HEK293 (cell line): ENCODE data around the gene CIRBP.

Source experiments
- SCRT2 ChIP-seq: fragments of 450-650 bp; formaldehyde crosslinking; IDR thresholded peaks from 2 replicates; pipeline ENCODE4 v1.5.1; 2016; ENCODE audit warnings: missing biosample characterization, missing genetic modification characterization
- SETDB1 ChIP-seq: IDR thresholded peaks from one replicate; pipeline ENCODE4 v1.6.1; 2017; ENCODE audit warnings: mild to moderate bottlenecking, low read length, moderate library complexity, mixed read lengths; ENCODE audit not compliant: insufficient read length
- YY1 ChIP-seq: fragments of 450-650 bp; formaldehyde crosslinking; IDR thresholded peaks from 2 replicates; pipeline ENCODE4 v1.5.1; 2018; ENCODE audit warnings: missing biosample characterization, missing genetic modification characterization
- ZNF292 ChIP-seq: fragments of 450-650 bp; formaldehyde crosslinking; IDR thresholded peaks from 2 replicates; pipeline ENCODE4 v1.5.1; 2016; ENCODE audit warnings: low read depth, missing biosample characterization, missing genetic modification characterization, borderline replicate concordance
- ZNF423 ChIP-seq: fragments of 450-650 bp; formaldehyde crosslinking; IDR thresholded peaks from 2 replicates; pipeline ENCODE4 v1.5.1; 2016; ENCODE audit warnings: missing biosample characterization, missing genetic modification characterization
- ZNF777 ChIP-seq: fragments of 450-650 bp; formaldehyde crosslinking; IDR thresholded peaks from 2 replicates; pipeline ENCODE4 v1.5.1; 2017; ENCODE audit warnings: missing biosample characterization, missing genetic modification characterization, borderline replicate concordance
- ZNF792 ChIP-seq: fragments of 450-650 bp; formaldehyde crosslinking; IDR thresholded peaks from 2 replicates; pipeline ENCODE4 v1.5.1; 2016; ENCODE audit warnings: missing biosample characterization, missing genetic modification characterization
- ZNF843 ChIP-seq: fragments of 450-650 bp; formaldehyde crosslinking; IDR thresholded peaks from 2 replicates; pipeline ENCODE4 v1.5.1; 2016; ENCODE audit warnings: missing biosample characterization, missing genetic modification characterization
- TF ChIP-seq, protein P1 (sequence below): fragments of 450-650 bp; formaldehyde crosslinking; IDR thresholded peaks from 2 replicates; pipeline ENCODE4 v1.5.1; 2016; ENCODE audit warnings: missing biosample characterization, missing genetic modification characterization
- TF ChIP-seq, protein P2 (sequence below): fragments of 450-650 bp; formaldehyde crosslinking; IDR thresholded peaks from 2 replicates; pipeline ENCODE4 v1.5.1; 2016; ENCODE audit warnings: missing biosample characterization, missing genetic modification characterization, low read depth
- TF ChIP-seq, protein P3 (sequence below): fragments of 450-650 bp; formaldehyde crosslinking; IDR thresholded peaks from 2 replicates; pipeline ENCODE4 v1.5.1; 2016; ENCODE audit warnings: missing biosample characterization, missing genetic modification characterization
- TF ChIP-seq, protein P4 (sequence below): fragments of 450-650 bp; formaldehyde crosslinking; IDR thresholded peaks from 2 replicates; pipeline ENCODE4 v1.5.1; 2016; ENCODE audit warnings: missing biosample characterization, missing genetic modification characterization

DNA sequence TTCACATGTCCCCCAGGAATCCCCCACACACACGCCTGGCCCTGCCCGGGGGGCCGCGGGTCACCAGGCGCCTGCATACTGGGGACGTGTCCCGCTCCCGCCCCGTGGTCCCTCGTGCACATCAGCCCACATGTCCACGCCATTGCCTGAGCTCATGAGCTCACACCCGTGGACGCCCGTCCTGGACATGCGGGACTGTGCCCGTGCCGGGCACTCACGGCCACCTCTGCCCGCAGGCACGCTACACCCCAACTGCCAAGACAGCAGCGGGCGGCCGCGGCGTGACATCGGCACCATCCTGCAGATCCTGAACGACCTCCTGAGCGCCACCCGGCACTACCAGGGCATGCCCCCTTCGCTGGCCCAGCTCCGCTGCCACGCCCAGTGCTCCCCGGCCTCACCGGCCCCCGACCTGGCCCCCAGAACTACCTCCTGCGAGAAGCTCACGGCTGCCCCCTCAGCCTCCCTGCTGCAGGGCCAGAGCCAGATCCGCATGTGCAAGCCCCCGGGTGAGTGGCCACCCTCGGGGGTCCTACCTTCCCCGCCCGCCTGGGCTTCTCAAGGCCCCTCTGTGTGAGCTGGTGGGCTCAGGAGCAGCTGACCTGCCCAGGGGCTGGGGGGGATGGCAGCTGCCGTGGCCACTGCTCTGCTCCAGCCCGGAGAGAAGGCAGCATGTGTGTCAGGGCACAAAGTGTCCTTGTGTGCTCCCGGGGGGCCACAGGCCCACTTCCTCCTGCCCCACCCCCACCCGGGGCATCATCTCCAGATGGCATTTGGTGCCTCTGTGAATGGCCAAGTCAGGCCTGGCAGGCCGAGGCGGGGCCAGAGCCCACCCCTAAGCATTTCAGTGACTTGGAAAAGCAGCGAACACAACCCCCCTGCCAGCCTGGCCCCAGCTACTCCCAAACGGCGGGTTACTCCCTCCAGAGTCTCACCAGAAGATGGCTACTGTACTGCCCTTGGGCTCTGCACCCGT is 13.7 kb upstream of the CIRBP start:
- TF ChIP-seq, protein P1, sequence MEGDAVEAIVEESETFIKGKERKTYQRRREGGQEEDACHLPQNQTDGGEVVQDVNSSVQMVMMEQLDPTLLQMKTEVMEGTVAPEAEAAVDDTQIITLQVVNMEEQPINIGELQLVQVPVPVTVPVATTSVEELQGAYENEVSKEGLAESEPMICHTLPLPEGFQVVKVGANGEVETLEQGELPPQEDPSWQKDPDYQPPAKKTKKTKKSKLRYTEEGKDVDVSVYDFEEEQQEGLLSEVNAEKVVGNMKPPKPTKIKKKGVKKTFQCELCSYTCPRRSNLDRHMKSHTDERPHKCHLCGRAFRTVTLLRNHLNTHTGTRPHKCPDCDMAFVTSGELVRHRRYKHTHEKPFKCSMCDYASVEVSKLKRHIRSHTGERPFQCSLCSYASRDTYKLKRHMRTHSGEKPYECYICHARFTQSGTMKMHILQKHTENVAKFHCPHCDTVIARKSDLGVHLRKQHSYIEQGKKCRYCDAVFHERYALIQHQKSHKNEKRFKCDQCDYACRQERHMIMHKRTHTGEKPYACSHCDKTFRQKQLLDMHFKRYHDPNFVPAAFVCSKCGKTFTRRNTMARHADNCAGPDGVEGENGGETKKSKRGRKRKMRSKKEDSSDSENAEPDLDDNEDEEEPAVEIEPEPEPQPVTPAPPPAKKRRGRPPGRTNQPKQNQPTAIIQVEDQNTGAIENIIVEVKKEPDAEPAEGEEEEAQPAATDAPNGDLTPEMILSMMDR (tag by site-specific recombination): no peak
- TF ChIP-seq ZNF292 (tag by site-specific recombination) (no peak), ZNF843 (no peak), YY1 (tag by site-specific recombination) (no peak), SCRT2 (tag by site-specific recombination) (no peak), ZNF423 (tag by site-specific recombination) (no peak), SETDB1 (no peak), ZNF777 (no peak), ZNF792 (tag by site-specific recombination) (no peak)
- TF ChIP-seq, protein P2, sequence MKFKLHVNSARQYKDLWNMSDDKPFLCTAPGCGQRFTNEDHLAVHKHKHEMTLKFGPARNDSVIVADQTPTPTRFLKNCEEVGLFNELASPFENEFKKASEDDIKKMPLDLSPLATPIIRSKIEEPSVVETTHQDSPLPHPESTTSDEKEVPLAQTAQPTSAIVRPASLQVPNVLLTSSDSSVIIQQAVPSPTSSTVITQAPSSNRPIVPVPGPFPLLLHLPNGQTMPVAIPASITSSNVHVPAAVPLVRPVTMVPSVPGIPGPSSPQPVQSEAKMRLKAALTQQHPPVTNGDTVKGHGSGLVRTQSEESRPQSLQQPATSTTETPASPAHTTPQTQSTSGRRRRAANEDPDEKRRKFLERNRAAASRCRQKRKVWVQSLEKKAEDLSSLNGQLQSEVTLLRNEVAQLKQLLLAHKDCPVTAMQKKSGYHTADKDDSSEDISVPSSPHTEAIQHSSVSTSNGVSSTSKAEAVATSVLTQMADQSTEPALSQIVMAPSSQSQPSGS (tag by site-specific recombination): no peak
- TF ChIP-seq, protein P3, sequence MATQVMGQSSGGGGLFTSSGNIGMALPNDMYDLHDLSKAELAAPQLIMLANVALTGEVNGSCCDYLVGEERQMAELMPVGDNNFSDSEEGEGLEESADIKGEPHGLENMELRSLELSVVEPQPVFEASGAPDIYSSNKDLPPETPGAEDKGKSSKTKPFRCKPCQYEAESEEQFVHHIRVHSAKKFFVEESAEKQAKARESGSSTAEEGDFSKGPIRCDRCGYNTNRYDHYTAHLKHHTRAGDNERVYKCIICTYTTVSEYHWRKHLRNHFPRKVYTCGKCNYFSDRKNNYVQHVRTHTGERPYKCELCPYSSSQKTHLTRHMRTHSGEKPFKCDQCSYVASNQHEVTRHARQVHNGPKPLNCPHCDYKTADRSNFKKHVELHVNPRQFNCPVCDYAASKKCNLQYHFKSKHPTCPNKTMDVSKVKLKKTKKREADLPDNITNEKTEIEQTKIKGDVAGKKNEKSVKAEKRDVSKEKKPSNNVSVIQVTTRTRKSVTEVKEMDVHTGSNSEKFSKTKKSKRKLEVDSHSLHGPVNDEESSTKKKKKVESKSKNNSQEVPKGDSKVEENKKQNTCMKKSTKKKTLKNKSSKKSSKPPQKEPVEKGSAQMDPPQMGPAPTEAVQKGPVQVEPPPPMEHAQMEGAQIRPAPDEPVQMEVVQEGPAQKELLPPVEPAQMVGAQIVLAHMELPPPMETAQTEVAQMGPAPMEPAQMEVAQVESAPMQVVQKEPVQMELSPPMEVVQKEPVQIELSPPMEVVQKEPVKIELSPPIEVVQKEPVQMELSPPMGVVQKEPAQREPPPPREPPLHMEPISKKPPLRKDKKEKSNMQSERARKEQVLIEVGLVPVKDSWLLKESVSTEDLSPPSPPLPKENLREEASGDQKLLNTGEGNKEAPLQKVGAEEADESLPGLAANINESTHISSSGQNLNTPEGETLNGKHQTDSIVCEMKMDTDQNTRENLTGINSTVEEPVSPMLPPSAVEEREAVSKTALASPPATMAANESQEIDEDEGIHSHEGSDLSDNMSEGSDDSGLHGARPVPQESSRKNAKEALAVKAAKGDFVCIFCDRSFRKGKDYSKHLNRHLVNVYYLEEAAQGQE: no peak
- TF ChIP-seq, protein P4, sequence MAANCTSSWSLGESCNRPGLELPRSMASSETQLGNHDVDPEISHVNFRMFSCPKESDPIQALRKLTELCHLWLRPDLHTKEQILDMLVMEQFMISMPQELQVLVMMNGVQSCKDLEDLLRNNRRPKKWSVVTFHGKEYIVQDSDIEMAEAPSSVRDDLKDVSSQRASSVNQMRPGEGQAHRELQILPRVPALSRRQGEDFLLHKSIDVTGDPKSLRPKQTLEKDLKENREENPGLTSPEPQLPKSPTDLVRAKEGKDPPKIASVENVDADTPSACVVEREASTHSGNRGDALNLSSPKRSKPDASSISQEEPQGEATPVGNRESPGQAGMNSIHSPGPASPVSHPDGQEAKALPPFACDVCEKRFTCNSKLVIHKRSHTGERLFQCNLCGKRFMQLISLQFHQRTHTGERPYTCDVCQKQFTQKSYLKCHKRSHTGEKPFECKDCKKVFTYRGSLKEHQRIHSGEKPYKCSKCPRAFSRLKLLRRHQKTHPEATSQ (tag by site-specific recombination): no peak
